ENCODE data around the gene WWOX. TPM values are rescaled to one million over a fixed set of nuclear protein-coding genes. Genes with fewer than 3 reads are reported as not detected.

Gene WWOX
- total and polyA plus RNA-seq, 4 donors: 5.4 to 61.5 (median 18.4) TPM

DNA sequence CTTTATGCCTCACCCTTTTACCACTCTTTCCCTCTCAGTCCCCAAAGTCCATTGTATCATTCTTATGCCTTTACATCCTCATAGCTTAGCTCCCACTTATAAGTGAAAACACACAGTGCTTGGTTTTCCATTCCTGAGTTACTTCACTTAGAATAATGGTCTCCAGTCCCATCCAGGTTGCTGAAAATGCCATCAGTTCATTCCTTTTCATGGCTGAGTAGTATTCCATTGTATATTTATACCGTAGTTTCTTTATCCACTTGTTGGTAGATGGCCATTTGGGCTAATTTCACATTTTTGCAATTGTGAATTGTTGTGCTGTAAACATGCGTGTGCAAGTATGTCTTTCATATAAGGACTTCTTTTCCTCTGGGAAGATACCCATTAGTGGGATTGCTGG, 597.3 kb downstream of the WWOX start:
- TF ChIP-seq, protein P1, sequence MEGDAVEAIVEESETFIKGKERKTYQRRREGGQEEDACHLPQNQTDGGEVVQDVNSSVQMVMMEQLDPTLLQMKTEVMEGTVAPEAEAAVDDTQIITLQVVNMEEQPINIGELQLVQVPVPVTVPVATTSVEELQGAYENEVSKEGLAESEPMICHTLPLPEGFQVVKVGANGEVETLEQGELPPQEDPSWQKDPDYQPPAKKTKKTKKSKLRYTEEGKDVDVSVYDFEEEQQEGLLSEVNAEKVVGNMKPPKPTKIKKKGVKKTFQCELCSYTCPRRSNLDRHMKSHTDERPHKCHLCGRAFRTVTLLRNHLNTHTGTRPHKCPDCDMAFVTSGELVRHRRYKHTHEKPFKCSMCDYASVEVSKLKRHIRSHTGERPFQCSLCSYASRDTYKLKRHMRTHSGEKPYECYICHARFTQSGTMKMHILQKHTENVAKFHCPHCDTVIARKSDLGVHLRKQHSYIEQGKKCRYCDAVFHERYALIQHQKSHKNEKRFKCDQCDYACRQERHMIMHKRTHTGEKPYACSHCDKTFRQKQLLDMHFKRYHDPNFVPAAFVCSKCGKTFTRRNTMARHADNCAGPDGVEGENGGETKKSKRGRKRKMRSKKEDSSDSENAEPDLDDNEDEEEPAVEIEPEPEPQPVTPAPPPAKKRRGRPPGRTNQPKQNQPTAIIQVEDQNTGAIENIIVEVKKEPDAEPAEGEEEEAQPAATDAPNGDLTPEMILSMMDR (IDR thresholded peaks at IDR 0.05; ENCODE audit: control extremely low read depth, extremely low read depth): no peak
- Histone ChIP-seq H3K9me3 (ENCODE audit: control insufficient read depth in 4 of 4, insufficient read depth in 3 of 4, low read length in 3 of 4) (no peaks in the 10 kb centered on the region), H3K27ac (ENCODE audit: low read depth in 1 of 2, low read length in 1 of 2) (no peak overlapping the region), H3K4me1 (ENCODE audit: control insufficient read depth in 5 of 5, insufficient read depth in 5 of 5, low read length in 5 of 5) (peaks cover 0 to 8% (median 0%) of the 10 kb centered on the region in 5 donors), H3K9ac (ENCODE audit: insufficient read depth in 1 of 2, low read length in 2 of 2) (no peak overlapping the region), H3K27me3 (ENCODE audit: control insufficient read depth in 3 of 3, insufficient read depth in 3 of 3, low read length in 2 of 3) (peaks cover 0 to 2% (median 0%) of the 10 kb centered on the region in 3 donors), H3K4me3 (no peak overlapping the region), H3K36me3 (ENCODE audit: control insufficient read depth in 4 of 4, insufficient read depth in 4 of 4, low read length in 4 of 4) (no peaks in the 10 kb centered on the region)
- ATAC-seq (ENCODE audit: insufficient read depth, low FRiP score) (no peak), DNase-seq (no peak)
- 67 to 96% methylated on average over 2 of the region's 2 CpGs for WGBS, 2 donors

DNA sequence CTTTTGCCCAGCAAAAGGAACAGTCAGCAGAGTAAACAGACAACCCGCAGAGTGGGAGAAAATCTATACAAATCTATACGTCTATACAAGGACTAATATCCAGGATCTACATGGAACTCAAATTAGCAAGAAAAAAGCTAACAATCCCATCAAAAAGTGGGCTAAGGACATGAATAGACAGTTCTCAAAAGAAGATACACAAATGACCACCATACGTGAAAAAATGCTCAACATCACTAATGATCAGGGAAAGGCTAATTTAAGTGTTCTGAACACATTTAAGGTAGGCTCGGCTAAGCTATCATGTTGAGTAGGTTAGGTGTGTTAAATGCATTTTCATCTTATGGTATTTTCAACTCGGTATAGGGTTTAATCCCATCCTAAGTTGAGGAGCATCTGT, 598.0 kb downstream of the WWOX start:
- no peak for ATAC-seq (ENCODE audit: insufficient read depth, low FRiP score)
- Histone ChIP-seq H3K9me3 (ENCODE audit: control insufficient read depth in 4 of 4, insufficient read depth in 3 of 4, low read length in 3 of 4) (no peaks in the 10 kb centered on the region), H3K4me1 (ENCODE audit: control insufficient read depth in 5 of 5, insufficient read depth in 5 of 5, low read length in 5 of 5) (peaks cover 0 to 8% (median 0%) of the 10 kb centered on the region in 5 donors), H3K36me3 (ENCODE audit: control insufficient read depth in 4 of 4, insufficient read depth in 4 of 4, low read length in 4 of 4) (no peaks in the 10 kb centered on the region), H3K4me3 (no peak overlapping the region), H3K27me3 (ENCODE audit: control insufficient read depth in 3 of 3, insufficient read depth in 3 of 3, low read length in 2 of 3) (peaks cover 0 to 2% (median 0%) of the 10 kb centered on the region in 3 donors), H3K9ac (ENCODE audit: insufficient read depth in 1 of 2, low read length in 2 of 2) (no peak overlapping the region), H3K27ac (ENCODE audit: low read depth in 1 of 2, low read length in 1 of 2) (no peak overlapping the region)
- DNase-seq: no peak
- 85 to 87% methylated on average over 5 of the region's 5 CpGs for WGBS, 2 donors
- TF ChIP-seq, protein P1 (IDR thresholded peaks at IDR 0.05; ENCODE audit: control extremely low read depth, extremely low read depth): no peak

DNA sequence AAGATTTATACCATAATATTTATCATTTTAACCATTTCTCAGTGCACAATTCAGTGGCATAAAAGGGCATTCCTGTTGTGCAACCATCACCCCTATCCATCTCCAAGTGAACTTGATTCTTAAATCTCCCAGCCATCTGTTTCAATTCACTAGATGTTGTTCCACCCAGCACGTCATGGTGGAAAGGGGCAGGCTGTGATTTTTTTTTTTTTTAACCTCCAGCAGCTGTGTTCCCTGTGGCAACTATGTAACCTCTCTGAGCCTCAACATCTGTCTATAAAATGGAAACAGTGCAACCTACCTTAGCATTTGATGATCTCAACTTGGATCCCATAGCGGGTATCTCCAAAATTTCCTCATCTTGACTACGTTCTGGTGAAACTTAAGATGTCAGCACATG, 604.5 kb downstream of the WWOX start:
- WGBS, 2 donors: 85 to 89% methylated on average over 3 of the region's 3 CpGs
- no peak overlapping the region for H3K9ac ChIP-seq (ENCODE audit: insufficient read depth in 1 of 2, low read length in 2 of 2)

More for the DNA sequence above, 604.5 kb downstream of the WWOX start:
- H3K36me3 ChIP-seq (ENCODE audit: control insufficient read depth in 4 of 4, insufficient read depth in 4 of 4, low read length in 4 of 4): no peaks in the 10 kb centered on the region
- H3K9me3 ChIP-seq (ENCODE audit: control insufficient read depth in 4 of 4, insufficient read depth in 3 of 4, low read length in 3 of 4): peaks cover 0 to 5% (median under 1%) of the 10 kb centered on the region in 4 donors
- H3K4me3 ChIP-seq: no peak overlapping the region
- peaks cover 0 to 3% (median 0%) of the 10 kb centered on the region in 5 donors for H3K4me1 ChIP-seq (ENCODE audit: control insufficient read depth in 5 of 5, insufficient read depth in 5 of 5, low read length in 5 of 5)
- no peak overlapping the region for H3K27ac ChIP-seq (ENCODE audit: low read depth in 1 of 2, low read length in 1 of 2)
- ATAC-seq (ENCODE audit: insufficient read depth, low FRiP score) (no peak), DNase-seq (no peak)
- TF ChIP-seq, protein P1 (IDR thresholded peaks at IDR 0.05; ENCODE audit: control extremely low read depth, extremely low read depth): no peak
- H3K27me3 ChIP-seq (ENCODE audit: control insufficient read depth in 3 of 3, insufficient read depth in 3 of 3, low read length in 2 of 3): peaks cover 0 to 2% (median 0%) of the 10 kb centered on the region in 3 donors
